CD4-positive, CD25-positive, alpha-beta regulatory T cell (primary cell): ENCODE results near the gene PBX3. TPM values are rescaled to one million over a fixed set of nuclear protein-coding genes. Genes with fewer than 3 reads are reported as not detected.

ENCODE experiments used
- ATAC-seq, 2 donors: fragments of 150-1000 bp; cut with Tn5 transposase; one replicate each; pipeline ENCODE4 v1.10.0; 2021; ENCODE audit warnings: low read depth in 2 of 2, moderate number of reproducible peaks in 2 of 2, moderate library complexity in 1 of 2
- DNase-seq, 3 donors: peaks; one replicate each; pipeline versions ENCODE4 v3.0.0 to v3.0.0-alpha.2; 2012 to 2022; ENCODE audit warnings: mixed read lengths in 1 of 3
- H3K27ac ChIP-seq: one replicate; pipeline ENCODE4 v1.7.0; 2013; ENCODE audit warnings: mild to moderate bottlenecking, low read length; ENCODE audit not compliant: insufficient read depth, poor library complexity, severe bottlenecking
- H3K27me3 ChIP-seq: one replicate; pipeline ENCODE4 v1.7.0; 2013; ENCODE audit warnings: low read length; ENCODE audit not compliant: control insufficient read depth, insufficient read depth
- H3K36me3 ChIP-seq: one replicate; pipeline ENCODE4 v1.7.0; 2013; ENCODE audit warnings: mild to moderate bottlenecking, low read length, moderate library complexity; ENCODE audit not compliant: control insufficient read depth, insufficient read depth
- H3K4me1 ChIP-seq: 2 replicates; pipeline ENCODE4 v1.7.0; 2013; ENCODE audit warnings: mild to moderate bottlenecking, low read length; ENCODE audit not compliant: insufficient read depth, control insufficient read depth, poor library complexity, severe bottlenecking
- H3K4me3 ChIP-seq: one replicate; pipeline ENCODE4 v1.7.0; 2013; ENCODE audit warnings: low read depth, mild to moderate bottlenecking, low read length, moderate library complexity
- H3K9me3 ChIP-seq, 2 experiments: 1 replicate in 1 of 2; 2 replicates in 1 of 2; pipeline ENCODE4 v1.7.0; 2013; ENCODE audit warnings: low read length in 2 of 2, mild to moderate bottlenecking in 1 of 2, moderate library complexity in 1 of 2; ENCODE audit not compliant: control insufficient read depth in 2 of 2
- H3K27ac Mint-ChIP-seq, 3 donors: one replicate each; pipeline ENCODE4 v1.8.0; 2020 to 2022; ENCODE audit warnings: mild to moderate bottlenecking in 3 of 3, mixed read lengths in 3 of 3, moderate library complexity in 2 of 3
- H3K27me3 Mint-ChIP-seq: one replicate; pipeline ENCODE4 v1.8.0; 2022; ENCODE audit warnings: mild to moderate bottlenecking, mixed read lengths
- H3K36me3 Mint-ChIP-seq: one replicate; pipeline ENCODE4 v1.8.0; 2020; ENCODE audit warnings: mixed read lengths
- H3K4me1 Mint-ChIP-seq, 4 donors: one replicate each; pipeline ENCODE4 v1.8.0; 2020 to 2022; ENCODE audit warnings: mixed read lengths in 4 of 4, mild to moderate bottlenecking in 1 of 4
- H3K4me3 Mint-ChIP-seq, 4 donors: one replicate each; pipeline ENCODE4 v1.8.0; 2020 to 2022; ENCODE audit warnings: mild to moderate bottlenecking in 4 of 4, mixed read lengths in 4 of 4, moderate library complexity in 3 of 4
- H3K9me3 Mint-ChIP-seq, 7 donors: one replicate each; pipeline ENCODE4 v1.8.0; 2020 to 2022; ENCODE audit warnings: mixed read lengths in 7 of 7, mild to moderate bottlenecking in 3 of 7, moderate library complexity in 2 of 7
- polyA plus RNA-seq, 4 donors: library from polyadenylated mRNA; unstranded; fragments of 300-500 nt; fragmentation: Illumina TruSeq; gene quantifications; one replicate each; pipeline ENCODE4 v1.2.3, GENCODE V29; 2021
- total RNA-seq: library from RNA; stranded (reverse); gene quantifications from one replicate; pipeline ENCODE4 v1.2.3, GENCODE V29; 2022

Gene PBX3
- total and polyA plus RNA-seq, 5 donors from 2014 or later: 3.7 to 18.3 (median 4.7) TPM

GRCh38 chr9:125966959-125967711 is 220.0 kb downstream of the PBX3 start:
- Histone ChIP-seq H3K27ac (no peak overlapping the region), H3K4me3 (no peak overlapping the region), H3K36me3 (peaks cover 8% of the 10 kb centered on the region), H3K9me3 (no peaks in the 10 kb centered on the region), H3K4me1 (no peaks in the 10 kb centered on the region), H3K27me3 (no peaks in the 10 kb centered on the region)
- Mint-ChIP-seq H3K36me3 (peaks cover 20% of the 10 kb centered on the region), H3K27ac (peak overlapping the region in 1 of 3 donors; percentile 51), H3K27me3 (no peaks in the 10 kb centered on the region), H3K9me3 (no peaks in the 10 kb centered on the region), H3K4me3 (no peak overlapping the region), H3K4me1 (peaks cover 0 to 4% (median 2%) of the 10 kb centered on the region in 4 donors)
- DNase-seq (no peak), ATAC-seq (no peak)

GRCh38 chr9:125968714-125969374 is 221.7 kb downstream of the PBX3 start:
- H3K27ac Mint-ChIP-seq: no peak overlapping the region
- no peaks in the 10 kb centered on the region for H3K27me3 ChIP-seq
- H3K4me3 ChIP-seq: no peak overlapping the region
- ATAC-seq: no peak
- peaks cover 0 to 4% (median 2%) of the 10 kb centered on the region in 4 donors for H3K4me1 Mint-ChIP-seq
- DNase-seq: no peak
- no peaks in the 10 kb centered on the region for H3K4me1 ChIP-seq
- H3K9me3 Mint-ChIP-seq: peaks cover 0 to under 1% (median 0%) of the 10 kb centered on the region in 7 donors
- H3K27me3 Mint-ChIP-seq: no peaks in the 10 kb centered on the region
- H3K36me3 Mint-ChIP-seq: peaks cover 10% of the 10 kb centered on the region
- H3K4me3 Mint-ChIP-seq: no peak overlapping the region
- no peaks in the 10 kb centered on the region for H3K9me3 ChIP-seq
- peaks cover 3% of the 10 kb centered on the region for H3K36me3 ChIP-seq
- H3K27ac ChIP-seq: no peak overlapping the region

GRCh38 chr9:125969462-125969861 is 222.3 kb downstream of the PBX3 start:
- peaks cover 10% of the 10 kb centered on the region for H3K36me3 Mint-ChIP-seq
- peaks cover 0 to 4% (median 3%) of the 10 kb centered on the region in 4 donors for H3K4me1 Mint-ChIP-seq
- Histone ChIP-seq H3K27me3 (no peaks in the 10 kb centered on the region), H3K27ac (no peak overlapping the region), H3K4me1 (no peaks in the 10 kb centered on the region), H3K9me3 (no peaks in the 10 kb centered on the region), H3K36me3 (peaks cover 3% of the 10 kb centered on the region), H3K4me3 (no peak overlapping the region)
- peaks cover 0 to 4% (median 0%) of the 10 kb centered on the region in 7 donors for H3K9me3 Mint-ChIP-seq
- peak overlapping the region in 1 of 3 donors; percentile 38 for H3K27ac Mint-ChIP-seq
- ATAC-seq (no peak), DNase-seq (no peak)
- H3K27me3 Mint-ChIP-seq: no peaks in the 10 kb centered on the region
- no peak overlapping the region for H3K4me3 Mint-ChIP-seq

- Histone ChIP-seq H3K9me3 (no peaks in the 10 kb centered on the region), H3K4me1 (no peaks in the 10 kb centered on the region), H3K27me3 (no peaks in the 10 kb centered on the region), H3K36me3 (peaks cover 1% of the 10 kb centered on the region), H3K4me3 (no peak overlapping the region), H3K27ac (no peak overlapping the region)
- peaks cover 10% of the 10 kb centered on the region for H3K36me3 Mint-ChIP-seq
- peak overlapping the region in 1 of 3 donors; percentile 79 for H3K27ac Mint-ChIP-seq
- peaks cover 0 to 4% (median 0%) of the 10 kb centered on the region in 7 donors for H3K9me3 Mint-ChIP-seq
- H3K4me1 Mint-ChIP-seq: peaks cover 0 to 4% (median 3%) of the 10 kb centered on the region in 4 donors
- DNase-seq: no peak
- no peaks in the 10 kb centered on the region for H3K27me3 Mint-ChIP-seq
- ATAC-seq: no peak
- H3K4me3 Mint-ChIP-seq: no peak overlapping the region
Measured at GRCh38 chr9:125969868-125970267, 222.7 kb downstream of the PBX3 start.

- ATAC-seq (no peak), DNase-seq (no peak)
- H3K36me3 Mint-ChIP-seq: peaks cover 10% of the 10 kb centered on the region
- Histone ChIP-seq H3K9me3 (no peaks in the 10 kb centered on the region), H3K4me3 (no peak overlapping the region), H3K27ac (no peak overlapping the region), H3K36me3 (no peaks in the 10 kb centered on the region), H3K4me1 (no peaks in the 10 kb centered on the region), H3K27me3 (no peaks in the 10 kb centered on the region)
- peak overlapping the region in 1 of 3 donors; percentile 79 for H3K27ac Mint-ChIP-seq
- H3K27me3 Mint-ChIP-seq: no peaks in the 10 kb centered on the region
- peaks cover 0 to 4% (median 3%) of the 10 kb centered on the region in 4 donors for H3K4me1 Mint-ChIP-seq
- H3K4me3 Mint-ChIP-seq: no peak overlapping the region
- peaks cover 0 to 4% (median 0%) of the 10 kb centered on the region in 7 donors for H3K9me3 Mint-ChIP-seq
Measured at GRCh38 chr9:125970340-125970739, 223.2 kb downstream of the PBX3 start.

GRCh38 chr9:125971050-125971449 is 223.9 kb downstream of the PBX3 start:
- DNase-seq (no peak), ATAC-seq (no peak)
- Mint-ChIP-seq H3K9me3 (peaks cover 0 to 4% (median 0%) of the 10 kb centered on the region in 7 donors), H3K27ac (no peak overlapping the region), H3K27me3 (peaks cover 2% of the 10 kb centered on the region), H3K4me1 (peaks cover 0 to 4% (median 3%) of the 10 kb centered on the region in 4 donors), H3K4me3 (no peak overlapping the region), H3K36me3 (peaks cover 5% of the 10 kb centered on the region)
- no peaks in the 10 kb centered on the region for H3K36me3 ChIP-seq
- no peaks in the 10 kb centered on the region for H3K9me3 ChIP-seq
- no peaks in the 10 kb centered on the region for H3K4me1 ChIP-seq
- H3K27me3 ChIP-seq: no peaks in the 10 kb centered on the region
- H3K4me3 ChIP-seq: no peak overlapping the region
- H3K27ac ChIP-seq: no peak overlapping the region

- no peak for ATAC-seq
- H3K27me3 Mint-ChIP-seq: peaks cover 6% of the 10 kb centered on the region
- Histone ChIP-seq H3K9me3 (no peaks in the 10 kb centered on the region), H3K4me1 (no peaks in the 10 kb centered on the region), H3K36me3 (no peaks in the 10 kb centered on the region), H3K27me3 (no peaks in the 10 kb centered on the region), H3K4me3 (no peak overlapping the region), H3K27ac (no peak overlapping the region)
- H3K27ac Mint-ChIP-seq: no peak overlapping the region
- H3K9me3 Mint-ChIP-seq: peaks cover 0 to 5% (median 4%) of the 10 kb centered on the region in 7 donors
- H3K4me1 Mint-ChIP-seq: peaks cover 0 to 3% (median 2%) of the 10 kb centered on the region in 4 donors
- DNase-seq: no peak
- H3K4me3 Mint-ChIP-seq: no peak overlapping the region
- H3K36me3 Mint-ChIP-seq: no peaks in the 10 kb centered on the region
Measured at GRCh38 chr9:125972012-125972729, 225.0 kb downstream of the PBX3 start.
